SK-N-SH (cell line): ENCODE measurements around the gene UBASH3B. TPM values are rescaled to one million over a fixed set of nuclear protein-coding genes. Genes with fewer than 3 reads are reported as not detected.
A peak's percentile ranks its signal among the peaks of the same experiment; 100 is the strongest.

Experiments used
- CTCF ChIA-PET: fragments of 300-600, 350-600 bp; formaldehyde crosslinking; extraction: SDS; loops from one replicate; lab custom pipeline; 2021; lab: Yijun Ruan, JAX
- POLR2A ChIA-PET: fragments of 350-600 bp; sonication (Branson Sonifier 250); formaldehyde crosslinking; extraction: SDS; loops from one replicate; lab custom pipeline; 2020; ENCODE audit warnings: antibody characterized with exemption, inconsistent platforms; lab: Yijun Ruan, JAX
- DNase-seq: peaks from one replicate; pipeline ENCODE4 v3.0.0; 2012
- H2AFZ ChIP-seq: fragments of 200-600 bp; sonication (generic); 2 replicates; pipeline ENCODE4 v1.8.1; 2016; ENCODE audit warnings: antibody characterized with exemption, mild to moderate bottlenecking, low read depth
- H3F3A ChIP-seq: fragments of 200-600 bp; sonication (generic); replicated peaks from 2 replicates; pipeline ENCODE3; 2016; ENCODE audit warnings: antibody characterized with exemption, mild to moderate bottlenecking; ENCODE audit not compliant: insufficient read depth
- H3K27ac ChIP-seq, 2 experiments: fragments of 200-500 bp in 1 of 2; fragments of 200-600 bp in 1 of 2; sonication (Bioruptor generic) in 1 of 2; sonication (generic), shearing (Covaris generic) in 1 of 2; 2 replicates each; pipeline versions ENCODE4 v1.5.1 to v1.6.1; 2014 to 2016; ENCODE audit warnings: low read depth in 2 of 2, inconsistent platforms in 1 of 2, low read length in 1 of 2, mild to moderate bottlenecking in 1 of 2, mixed read lengths in 1 of 2
- H3K27me3 ChIP-seq: fragments of 200-600 bp; sonication (generic), shearing (Covaris generic); 2 replicates; pipeline ENCODE4 v1.6.1; 2016; ENCODE audit warnings: mixed run types; ENCODE audit not compliant: insufficient read depth
- H3K36me3 ChIP-seq, 2 experiments: fragments of 200-500 bp in 1 of 2; fragments of 200-600 bp in 1 of 2; sonication (Bioruptor generic) in 1 of 2; sonication (generic) in 1 of 2; replicated peaks in 1 of 2; 2 replicates each; pipeline versions ENCODE3 to v1.5.1; 2014 to 2016; ENCODE audit warnings: low read length in 1 of 2, mild to moderate bottlenecking in 1 of 2; ENCODE audit not compliant: insufficient read depth in 2 of 2, control insufficient read depth in 1 of 2
- H3K4me1 ChIP-seq, 2 experiments: fragments of 200-500 bp in 1 of 2; fragments of 200-600 bp in 1 of 2; sonication (Bioruptor generic) in 1 of 2; sonication (generic), shearing (Covaris generic) in 1 of 2; 2 replicates each; pipeline versions ENCODE4 v1.5.1 to v1.6.1; 2014 to 2016; ENCODE audit warnings: low read depth in 1 of 2, low read length in 1 of 2, mixed run types in 1 of 2; ENCODE audit not compliant: insufficient read depth in 2 of 2, control insufficient read depth in 1 of 2
- H3K4me2 ChIP-seq: fragments of 200-600 bp; sonication (generic), shearing (Covaris generic); 2 replicates; pipeline ENCODE4 v1.6.1; 2017; ENCODE audit warnings: mixed run types
- H3K4me3 ChIP-seq, 2 experiments: fragments of 200-500 bp in 1 of 2; fragments of 200-600 bp in 1 of 2; sonication (Bioruptor generic) in 1 of 2; sonication (generic), shearing (Covaris generic) in 1 of 2; 2 replicates each; pipeline versions ENCODE4 v1.5.1 to v1.8.1; 2014 to 2016; ENCODE audit warnings: low read depth in 2 of 2, inconsistent platforms in 1 of 2, low read length in 1 of 2, mild to moderate bottlenecking in 1 of 2, mixed read lengths in 1 of 2, moderate library complexity in 1 of 2
- H3K79me2 ChIP-seq: fragments of 200-600 bp; sonication (generic); 2 replicates; pipeline ENCODE4 v1.8.1; 2017; ENCODE audit warnings: mild to moderate bottlenecking; ENCODE audit not compliant: insufficient read depth
- H3K9ac ChIP-seq: fragments of 200-600 bp; sonication (generic); 2 replicates; pipeline ENCODE4 v1.6.1; 2017; ENCODE audit warnings: mixed run types
- H3K9me2 ChIP-seq: fragments of 200-600 bp; sonication (generic); 2 replicates; pipeline ENCODE4 v1.6.1; 2017; ENCODE audit warnings: mixed run types
- H3K9me3 ChIP-seq: fragments of 200-600 bp; sonication (generic); 2 replicates; pipeline ENCODE4 v1.6.1; 2017; ENCODE audit warnings: mixed run types, mild to moderate bottlenecking, moderate library complexity
- H4K20me1 ChIP-seq: fragments of 200-600 bp; sonication (generic); 2 replicates; pipeline ENCODE4 v1.6.1; 2017; ENCODE audit warnings: mild to moderate bottlenecking, mixed run types; ENCODE audit not compliant: insufficient read depth
- CHD2 ChIP-seq: fragments of 150-350 bp; IDR thresholded peaks from 2 replicates; pipeline ENCODE4 v1.6.1; 2018; ENCODE audit warnings: low read length; ENCODE audit not compliant: partially characterized antibody
- CTCF ChIP-seq: fragments of 200-600 bp; sonication (generic); IDR thresholded peaks from 2 replicates; pipeline ENCODE4 v1.6.1; 2017; ENCODE audit warnings: antibody characterized with exemption, mild to moderate bottlenecking, moderate library complexity
- ELF1 ChIP-seq: IDR thresholded peaks from 2 replicates; pipeline ENCODE4 v1.4.0; 2012
- EP300 ChIP-seq, 2 experiments: IDR thresholded peaks; 2 replicates each; pipeline versions ENCODE4 v1.4.0 to v1.6.1; 2012; ENCODE audit warnings: borderline replicate concordance in 1 of 2, low read depth in 1 of 2, low read length in 1 of 2
- EZH2phosphoT487 ChIP-seq: fragments of 200-600 bp; sonication (generic); IDR thresholded peaks from 2 replicates; pipeline ENCODE4 v1.6.1; 2017; ENCODE audit warnings: low read depth, mixed run types, mild to moderate bottlenecking, antibody characterized with exemption, moderate library complexity, borderline replicate concordance
- FOSL2 ChIP-seq: IDR thresholded peaks from 2 replicates; pipeline ENCODE4 v1.4.0; 2012; ENCODE audit warnings: low read depth, mild to moderate bottlenecking, moderate library complexity, borderline replicate concordance
- FOXM1 ChIP-seq: IDR thresholded peaks from 2 replicates; pipeline ENCODE4 v1.4.0; 2012; ENCODE audit warnings: low read depth, mild to moderate bottlenecking
- GATA2 ChIP-seq: sonication (generic); formaldehyde crosslinking; IDR thresholded peaks from 2 replicates; pipeline ENCODE4 v1.5.0; 2020; ENCODE audit warnings: mild to moderate bottlenecking, missing genetic modification reagents
- JUND ChIP-seq: IDR thresholded peaks from 2 replicates; pipeline ENCODE4 v1.4.0; 2012
- MEF2A ChIP-seq: IDR thresholded peaks from 2 replicates; pipeline ENCODE4 v1.4.0; 2012; ENCODE audit warnings: low read depth, borderline replicate concordance
- MXI1 ChIP-seq: IDR thresholded peaks from 2 replicates; pipeline ENCODE4 v1.6.1; 2012; ENCODE audit warnings: mild to moderate bottlenecking, low read depth, low read length, improper control_type of control experiment
- NFIC ChIP-seq: IDR thresholded peaks from 2 replicates; pipeline ENCODE4 v1.4.0; 2012; ENCODE audit warnings: borderline replicate concordance
- NRF1 ChIP-seq: IDR thresholded peaks from 2 replicates; pipeline ENCODE4 v1.6.1; 2012; ENCODE audit warnings: low read depth, mild to moderate bottlenecking, low read length
- RAD21 ChIP-seq: IDR thresholded peaks from 2 replicates; pipeline ENCODE4 v1.6.1; 2012; ENCODE audit warnings: mild to moderate bottlenecking, low read length
- RCOR1 ChIP-seq: fragments of 150-350 bp; IDR thresholded peaks from 2 replicates; pipeline ENCODE4 v1.6.1; 2017; ENCODE audit warnings: antibody characterized with exemption, low read length
- SIN3A ChIP-seq: IDR thresholded peaks from 2 replicates; pipeline ENCODE4 v1.6.1; 2012; ENCODE audit warnings: low read depth, mild to moderate bottlenecking, low read length, moderate library complexity, borderline replicate concordance
- SMC3 ChIP-seq: IDR thresholded peaks from 2 replicates; pipeline ENCODE4 v1.6.1; 2012; ENCODE audit warnings: low read depth, low read length, improper control_type of control experiment
- TCF12 ChIP-seq: IDR thresholded peaks from 2 replicates; pipeline ENCODE4 v1.4.0; 2012
- YY1 ChIP-seq: IDR thresholded peaks from 2 replicates; pipeline ENCODE4 v1.4.0; 2012; ENCODE audit warnings: low read depth, mild to moderate bottlenecking
- WGBS: methylation state at CpG from one replicate; pipeline ENCODE4 v1.1.6; 2017; ENCODE audit warnings: low lambda C conversion rate; 5-methylcytosine and 5-hydroxymethylcytosine counted together
- polyA plus RNA-seq, 3 experiments: library from polyadenylated mRNA; depleted of rRNA; stranded (reverse); fragments of >200 nt; gene quantifications; 2 replicates each; pipeline ENCODE4 v1.2.3, GENCODE V29; 2012
- TF ChIP-seq, protein P1 (sequence below): IDR thresholded peaks from 2 replicates; pipeline ENCODE4 v1.6.1; 2012; ENCODE audit warnings: mild to moderate bottlenecking, low read depth, low read length, moderate library complexity
- TF ChIP-seq, protein P2 (sequence below): IDR thresholded peaks from 2 replicates; pipeline ENCODE4 v1.4.0; 2012; ENCODE audit warnings: low read depth, borderline replicate concordance
- TF ChIP-seq, protein P3 (sequence below): fragments of 150-350 bp; IDR thresholded peaks from 2 replicates; pipeline ENCODE4 v1.6.1; 2016; ENCODE audit warnings: mild to moderate bottlenecking, low read depth, low read length
- TF ChIP-seq, protein P4 (sequence below): fragments of 150-350 bp; IDR thresholded peaks from 2 replicates; pipeline ENCODE4 v1.6.1; 2017; ENCODE audit warnings: antibody characterized with exemption, low read length, low read depth, borderline replicate concordance

The UBASH3B gene
- polyA plus RNA-seq, 1 of the 3 experiments (the other 2 are of a cell fraction) = 10.4 TPM

GRCh38 chr11:122711831-122712381 lies 56.4 kb downstream of the UBASH3B start (continued):
- TF ChIP-seq, protein P1, sequence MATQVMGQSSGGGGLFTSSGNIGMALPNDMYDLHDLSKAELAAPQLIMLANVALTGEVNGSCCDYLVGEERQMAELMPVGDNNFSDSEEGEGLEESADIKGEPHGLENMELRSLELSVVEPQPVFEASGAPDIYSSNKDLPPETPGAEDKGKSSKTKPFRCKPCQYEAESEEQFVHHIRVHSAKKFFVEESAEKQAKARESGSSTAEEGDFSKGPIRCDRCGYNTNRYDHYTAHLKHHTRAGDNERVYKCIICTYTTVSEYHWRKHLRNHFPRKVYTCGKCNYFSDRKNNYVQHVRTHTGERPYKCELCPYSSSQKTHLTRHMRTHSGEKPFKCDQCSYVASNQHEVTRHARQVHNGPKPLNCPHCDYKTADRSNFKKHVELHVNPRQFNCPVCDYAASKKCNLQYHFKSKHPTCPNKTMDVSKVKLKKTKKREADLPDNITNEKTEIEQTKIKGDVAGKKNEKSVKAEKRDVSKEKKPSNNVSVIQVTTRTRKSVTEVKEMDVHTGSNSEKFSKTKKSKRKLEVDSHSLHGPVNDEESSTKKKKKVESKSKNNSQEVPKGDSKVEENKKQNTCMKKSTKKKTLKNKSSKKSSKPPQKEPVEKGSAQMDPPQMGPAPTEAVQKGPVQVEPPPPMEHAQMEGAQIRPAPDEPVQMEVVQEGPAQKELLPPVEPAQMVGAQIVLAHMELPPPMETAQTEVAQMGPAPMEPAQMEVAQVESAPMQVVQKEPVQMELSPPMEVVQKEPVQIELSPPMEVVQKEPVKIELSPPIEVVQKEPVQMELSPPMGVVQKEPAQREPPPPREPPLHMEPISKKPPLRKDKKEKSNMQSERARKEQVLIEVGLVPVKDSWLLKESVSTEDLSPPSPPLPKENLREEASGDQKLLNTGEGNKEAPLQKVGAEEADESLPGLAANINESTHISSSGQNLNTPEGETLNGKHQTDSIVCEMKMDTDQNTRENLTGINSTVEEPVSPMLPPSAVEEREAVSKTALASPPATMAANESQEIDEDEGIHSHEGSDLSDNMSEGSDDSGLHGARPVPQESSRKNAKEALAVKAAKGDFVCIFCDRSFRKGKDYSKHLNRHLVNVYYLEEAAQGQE = no peak
- TF ChIP-seq JUND (peak; percentile 44; the same call in 1 of the 2 replicates), SMC3 (peak; percentile 26; the same call in 1 of the 2 replicates), RAD21 (peak; percentile 54), EP300 (IDR thresholded peaks at IDR 0.05; ENCODE audit: borderline replicate concordance in 1 of 2, low read depth in 1 of 2, low read length in 1 of 2) (peak; percentile 72), NFIC (peak; percentile 94), TCF12 (peak; percentile 86), MEF2A (0 out of 2 replicates have a peak, but pooled peaks have one; percentile 27)

DNA sequence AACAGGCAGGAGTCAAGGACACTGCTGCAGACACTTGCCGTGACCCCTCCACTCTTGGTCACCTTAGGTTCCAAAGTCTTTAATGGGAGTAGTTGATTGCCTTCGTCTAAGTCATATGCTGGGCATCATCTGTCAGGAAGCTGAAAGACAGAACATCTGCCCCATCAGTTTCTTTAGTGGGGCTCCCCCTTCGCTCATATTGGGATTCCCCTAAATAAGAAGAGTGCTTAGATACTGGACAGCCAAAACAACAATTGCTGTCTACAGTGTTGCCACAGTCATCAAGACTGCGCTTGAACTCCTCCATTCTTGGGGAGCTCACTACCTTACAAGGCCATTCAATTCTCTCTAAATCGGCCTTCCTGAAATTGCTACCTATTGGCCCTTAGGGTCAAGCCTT lies 58.5 kb downstream of the UBASH3B start:
- no peak for DNase-seq
- H3K9me2 ChIP-seq = no peaks in the 10 kb centered on the region
- no peak overlapping the region for H3K4me3 ChIP-seq
- no peak overlapping the region for H3K4me2 ChIP-seq
- no peaks in the 10 kb centered on the region for H3K27me3 ChIP-seq
- H2AFZ ChIP-seq = no peak overlapping the region
- ChIA-PET CTCF (interaction anchor here (1.2 to 2.6 kb wide), 2 partner anchors 14 to 38 kb away, joined by 3 to 13 read pairs; no protein-coding TSS in a partner anchor), POLR2A (no interaction called here)
- H3K79me2 ChIP-seq = peaks cover 58% of the 10 kb centered on the region; the same call in 1 of the 2 replicates
- H4K20me1 ChIP-seq = 0 out of 2 replicates have a peak, but pooled peaks cover 3% of the 10 kb centered on the region
- H3K27ac ChIP-seq = no peak overlapping the region
- peaks cover 11 to 31% of the 10 kb centered on the region in 2 experiments; a peak in 3 of 4 replicates for H3K4me1 ChIP-seq
- H3K9ac ChIP-seq = no peak overlapping the region
- H3K9me3 ChIP-seq = no peaks in the 10 kb centered on the region
- no peaks in the 10 kb centered on the region for H3K36me3 ChIP-seq
- H3F3A ChIP-seq = peaks cover 21% of the 10 kb centered on the region
- WGBS = 92% methylated on average over 5 of the region's 5 CpGs
- TF ChIP-seq, protein P2, sequence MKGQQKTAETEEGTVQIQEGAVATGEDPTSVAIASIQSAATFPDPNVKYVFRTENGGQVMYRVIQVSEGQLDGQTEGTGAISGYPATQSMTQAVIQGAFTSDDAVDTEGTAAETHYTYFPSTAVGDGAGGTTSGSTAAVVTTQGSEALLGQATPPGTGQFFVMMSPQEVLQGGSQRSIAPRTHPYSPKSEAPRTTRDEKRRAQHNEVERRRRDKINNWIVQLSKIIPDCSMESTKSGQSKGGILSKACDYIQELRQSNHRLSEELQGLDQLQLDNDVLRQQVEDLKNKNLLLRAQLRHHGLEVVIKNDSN = no peak
- TF ChIP-seq RCOR1 = no peak
- no peak for TF ChIP-seq YY1
- TF ChIP-seq JUND = no peak
- no peak for TF ChIP-seq ELF1
- no peak for TF ChIP-seq NFIC
- TF ChIP-seq EZH2phosphoT487 = no peak
- TF ChIP-seq CHD2 = no peak
- no peak for TF ChIP-seq GATA2 (CRISPR knock-in tag)
- no peak for TF ChIP-seq CTCF
- TF ChIP-seq MXI1 = no peak
- TF ChIP-seq, protein P3, sequence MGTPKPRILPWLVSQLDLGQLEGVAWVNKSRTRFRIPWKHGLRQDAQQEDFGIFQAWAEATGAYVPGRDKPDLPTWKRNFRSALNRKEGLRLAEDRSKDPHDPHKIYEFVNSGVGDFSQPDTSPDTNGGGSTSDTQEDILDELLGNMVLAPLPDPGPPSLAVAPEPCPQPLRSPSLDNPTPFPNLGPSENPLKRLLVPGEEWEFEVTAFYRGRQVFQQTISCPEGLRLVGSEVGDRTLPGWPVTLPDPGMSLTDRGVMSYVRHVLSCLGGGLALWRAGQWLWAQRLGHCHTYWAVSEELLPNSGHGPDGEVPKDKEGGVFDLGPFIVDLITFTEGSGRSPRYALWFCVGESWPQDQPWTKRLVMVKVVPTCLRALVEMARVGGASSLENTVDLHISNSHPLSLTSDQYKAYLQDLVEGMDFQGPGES = no peak
- TF ChIP-seq FOSL2 = no peak
- no peak for TF ChIP-seq FOXM1
- TF ChIP-seq, protein P4, sequence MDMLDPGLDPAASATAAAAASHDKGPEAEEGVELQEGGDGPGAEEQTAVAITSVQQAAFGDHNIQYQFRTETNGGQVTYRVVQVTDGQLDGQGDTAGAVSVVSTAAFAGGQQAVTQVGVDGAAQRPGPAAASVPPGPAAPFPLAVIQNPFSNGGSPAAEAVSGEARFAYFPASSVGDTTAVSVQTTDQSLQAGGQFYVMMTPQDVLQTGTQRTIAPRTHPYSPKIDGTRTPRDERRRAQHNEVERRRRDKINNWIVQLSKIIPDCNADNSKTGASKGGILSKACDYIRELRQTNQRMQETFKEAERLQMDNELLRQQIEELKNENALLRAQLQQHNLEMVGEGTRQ = no peak
- TF ChIP-seq SIN3A = no peak
- TF ChIP-seq NRF1 = no peak
- TF ChIP-seq RAD21 = no peak
- TF ChIP-seq TCF12 = no peak
